Suprapubic skin (tissue), 4 donors: Measurements from ENCODE around the gene GMPR.

ENCODE experiments used
- CTCF ChIP-seq, 2 donors: fragments of 200-600 bp in 1 of 2; fragments of 450-650 bp in 1 of 2; sonication (generic) in 1 of 2; IDR thresholded peaks; one replicate each; pipeline ENCODE4 v1.5.1; 2016 to 2019; ENCODE audit warnings: antibody characterized with exemption in 2 of 2, mild to moderate bottlenecking in 1 of 2, moderate library complexity in 1 of 2
- EP300 ChIP-seq: sonication (generic); formaldehyde crosslinking; IDR thresholded peaks from one replicate; pipeline ENCODE4 v1.6.1; 2017; ENCODE audit warnings: antibody characterized with exemption
- POLR2A ChIP-seq, 2 donors: fragments of 450-650 bp; IDR thresholded peaks; one replicate each; pipeline ENCODE4 v1.6.1; 2017; ENCODE audit warnings: antibody characterized with exemption in 2 of 2, mild to moderate bottlenecking in 2 of 2, moderate library complexity in 2 of 2
- POLR2AphosphoS5 ChIP-seq, 3 donors: sonication (generic); formaldehyde crosslinking; IDR thresholded peaks; one replicate each; pipeline ENCODE4 v1.6.1; 2017; ENCODE audit warnings: antibody characterized with exemption in 3 of 3

GRCh38 chr6:16282370-16282769, 44.0 kb downstream of the GMPR start:
- TF ChIP-seq CTCF (IDR thresholded peaks at IDR 0.05) = no peak
- no peak for TF ChIP-seq POLR2A (IDR thresholded peaks at IDR 0.05)
- no peak for TF ChIP-seq EP300
- no peak for TF ChIP-seq POLR2AphosphoS5 (IDR thresholded peaks at IDR 0.05)
